Measurements from ENCODE around the gene RPL9.

DNA sequence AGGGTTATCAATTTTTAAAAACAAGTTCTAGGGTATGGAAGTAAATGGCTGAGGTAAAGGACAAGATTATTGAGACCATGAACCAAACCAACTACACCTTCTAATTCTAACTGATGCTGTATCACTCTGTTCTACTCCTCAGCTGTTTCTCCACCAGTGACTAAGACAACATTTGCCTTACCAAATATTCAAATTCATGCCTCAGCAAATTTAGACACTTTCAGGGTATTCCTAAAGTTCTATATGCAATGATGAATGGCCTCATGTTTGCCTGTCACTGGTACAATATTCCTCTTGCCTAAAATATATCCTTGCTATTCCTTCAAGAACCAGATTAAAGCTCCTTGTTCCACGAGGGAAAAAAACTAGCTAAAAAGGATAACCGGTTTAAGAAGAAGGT is 5.0 kb downstream of the RPL9 start:
- TF ChIP-seq, protein P1, sequence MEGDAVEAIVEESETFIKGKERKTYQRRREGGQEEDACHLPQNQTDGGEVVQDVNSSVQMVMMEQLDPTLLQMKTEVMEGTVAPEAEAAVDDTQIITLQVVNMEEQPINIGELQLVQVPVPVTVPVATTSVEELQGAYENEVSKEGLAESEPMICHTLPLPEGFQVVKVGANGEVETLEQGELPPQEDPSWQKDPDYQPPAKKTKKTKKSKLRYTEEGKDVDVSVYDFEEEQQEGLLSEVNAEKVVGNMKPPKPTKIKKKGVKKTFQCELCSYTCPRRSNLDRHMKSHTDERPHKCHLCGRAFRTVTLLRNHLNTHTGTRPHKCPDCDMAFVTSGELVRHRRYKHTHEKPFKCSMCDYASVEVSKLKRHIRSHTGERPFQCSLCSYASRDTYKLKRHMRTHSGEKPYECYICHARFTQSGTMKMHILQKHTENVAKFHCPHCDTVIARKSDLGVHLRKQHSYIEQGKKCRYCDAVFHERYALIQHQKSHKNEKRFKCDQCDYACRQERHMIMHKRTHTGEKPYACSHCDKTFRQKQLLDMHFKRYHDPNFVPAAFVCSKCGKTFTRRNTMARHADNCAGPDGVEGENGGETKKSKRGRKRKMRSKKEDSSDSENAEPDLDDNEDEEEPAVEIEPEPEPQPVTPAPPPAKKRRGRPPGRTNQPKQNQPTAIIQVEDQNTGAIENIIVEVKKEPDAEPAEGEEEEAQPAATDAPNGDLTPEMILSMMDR (IDR thresholded peaks at IDR 0.05; ENCODE audit: low read depth, low read length), result no peak
- TF ChIP-seq POLR2A (IDR thresholded peaks at IDR 0.05; ENCODE audit: extremely low read depth, insufficient read length), result no peak
